ENCODE measurements around the gene ELL2. TPM values are rescaled to one million over a fixed set of nuclear protein-coding genes. Genes with fewer than 3 reads are reported as not detected.

Gene ELL2
- total and polyA plus RNA-seq, 9 of the 15 experiments (the other 6 are each of a cell fraction or from before 2014, with no cell fraction given): 4.3 to 18.3 (median 14.5) TPM

DNA sequence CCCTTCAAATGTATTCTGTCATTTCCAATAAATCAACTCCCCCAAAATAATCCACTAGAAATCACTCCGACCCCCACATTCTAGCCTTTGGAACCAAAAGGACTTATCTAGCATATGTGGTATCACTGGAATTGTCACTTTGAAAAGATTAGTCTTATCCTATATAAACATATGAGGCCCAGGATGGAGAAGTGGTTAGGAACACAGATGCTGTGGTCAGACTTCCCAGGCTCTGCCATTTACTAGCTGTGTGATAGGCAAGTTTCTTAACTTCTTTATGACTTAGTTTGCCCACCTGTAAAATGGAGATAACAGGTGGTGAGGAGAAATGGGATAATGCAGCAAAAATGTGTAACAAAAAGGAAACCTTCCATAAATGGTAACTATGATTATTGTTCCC lies 77.1 kb downstream of the ELL2 start (continued):
- TF ChIP-seq RBM25 (IDR thresholded peaks at IDR 0.05; ENCODE audit: low read depth, low read length, severe bottlenecking) (peak; percentile 92), SUPT5H (IDR thresholded peaks at IDR 0.05) (no peak), RFX7 (CRISPR knock-in tag; IDR thresholded peaks at IDR 0.05) (no peak), ZNF3 (CRISPR knock-in tag; IDR thresholded peaks at IDR 0.05) (no peak), SIN3A (IDR thresholded peaks at IDR 0.05; ENCODE audit: borderline replicate concordance in 2 of 2, control insufficient read depth in 1 of 2, low read depth in 2 of 2, low read length in 2 of 2) (no peak), ZNF717 (CRISPR knock-in tag; IDR thresholded peaks at IDR 0.05) (no peak), ZNF583 (CRISPR knock-in tag; IDR thresholded peaks at IDR 0.05) (no peak), PHF21A (IDR thresholded peaks at IDR 0.05; ENCODE audit: borderline replicate concordance, low read depth) (no peak), NFIC (IDR thresholded peaks at IDR 0.05) (peak; percentile 75), CEBPB (tag; IDR thresholded peaks at IDR 0.05) (no peak), POLR2AphosphoS2 (IDR thresholded peaks at IDR 0.05; ENCODE audit: low read length) (no peak), HDAC3 (IDR thresholded peaks at IDR 0.05; ENCODE audit: borderline replicate concordance, partially characterized antibody) (peak; percentile 63), ZNF354B (CRISPR knock-in tag; IDR thresholded peaks at IDR 0.05) (no peak), ZBTB7A (IDR thresholded peaks at IDR 0.05; ENCODE audit: borderline replicate concordance, control insufficient read depth, low read depth, low read length) (no peak), ZSCAN32 (CRISPR knock-in tag; IDR thresholded peaks at IDR 0.05) (no peak), MYC (IDR thresholded peaks at IDR 0.05; ENCODE audit: low read depth, low read length) (no peak), MYC (CRISPR knock-in tag; IDR thresholded peaks at IDR 0.05; ENCODE audit: borderline replicate concordance, low read depth) (no peak), GTF2A2 (tag; IDR thresholded peaks at IDR 0.05) (no peak)
- TF ChIP-seq, protein P1, sequence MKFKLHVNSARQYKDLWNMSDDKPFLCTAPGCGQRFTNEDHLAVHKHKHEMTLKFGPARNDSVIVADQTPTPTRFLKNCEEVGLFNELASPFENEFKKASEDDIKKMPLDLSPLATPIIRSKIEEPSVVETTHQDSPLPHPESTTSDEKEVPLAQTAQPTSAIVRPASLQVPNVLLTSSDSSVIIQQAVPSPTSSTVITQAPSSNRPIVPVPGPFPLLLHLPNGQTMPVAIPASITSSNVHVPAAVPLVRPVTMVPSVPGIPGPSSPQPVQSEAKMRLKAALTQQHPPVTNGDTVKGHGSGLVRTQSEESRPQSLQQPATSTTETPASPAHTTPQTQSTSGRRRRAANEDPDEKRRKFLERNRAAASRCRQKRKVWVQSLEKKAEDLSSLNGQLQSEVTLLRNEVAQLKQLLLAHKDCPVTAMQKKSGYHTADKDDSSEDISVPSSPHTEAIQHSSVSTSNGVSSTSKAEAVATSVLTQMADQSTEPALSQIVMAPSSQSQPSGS (CRISPR knock-in tag; IDR thresholded peaks at IDR 0.05): no peak
- TF ChIP-seq, protein P2, sequence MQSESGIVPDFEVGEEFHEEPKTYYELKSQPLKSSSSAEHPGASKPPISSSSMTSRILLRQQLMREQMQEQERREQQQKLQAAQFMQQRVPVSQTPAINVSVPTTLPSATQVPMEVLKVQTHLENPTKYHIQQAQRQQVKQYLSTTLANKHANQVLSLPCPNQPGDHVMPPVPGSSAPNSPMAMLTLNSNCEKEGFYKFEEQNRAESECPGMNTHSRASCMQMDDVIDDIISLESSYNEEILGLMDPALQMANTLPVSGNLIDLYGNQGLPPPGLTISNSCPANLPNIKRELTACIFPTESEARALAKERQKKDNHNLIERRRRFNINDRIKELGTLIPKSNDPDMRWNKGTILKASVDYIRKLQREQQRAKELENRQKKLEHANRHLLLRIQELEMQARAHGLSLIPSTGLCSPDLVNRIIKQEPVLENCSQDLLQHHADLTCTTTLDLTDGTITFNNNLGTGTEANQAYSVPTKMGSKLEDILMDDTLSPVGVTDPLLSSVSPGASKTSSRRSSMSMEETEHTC (IDR thresholded peaks at IDR 0.05): no peak
- TF ChIP-seq, protein P3, sequence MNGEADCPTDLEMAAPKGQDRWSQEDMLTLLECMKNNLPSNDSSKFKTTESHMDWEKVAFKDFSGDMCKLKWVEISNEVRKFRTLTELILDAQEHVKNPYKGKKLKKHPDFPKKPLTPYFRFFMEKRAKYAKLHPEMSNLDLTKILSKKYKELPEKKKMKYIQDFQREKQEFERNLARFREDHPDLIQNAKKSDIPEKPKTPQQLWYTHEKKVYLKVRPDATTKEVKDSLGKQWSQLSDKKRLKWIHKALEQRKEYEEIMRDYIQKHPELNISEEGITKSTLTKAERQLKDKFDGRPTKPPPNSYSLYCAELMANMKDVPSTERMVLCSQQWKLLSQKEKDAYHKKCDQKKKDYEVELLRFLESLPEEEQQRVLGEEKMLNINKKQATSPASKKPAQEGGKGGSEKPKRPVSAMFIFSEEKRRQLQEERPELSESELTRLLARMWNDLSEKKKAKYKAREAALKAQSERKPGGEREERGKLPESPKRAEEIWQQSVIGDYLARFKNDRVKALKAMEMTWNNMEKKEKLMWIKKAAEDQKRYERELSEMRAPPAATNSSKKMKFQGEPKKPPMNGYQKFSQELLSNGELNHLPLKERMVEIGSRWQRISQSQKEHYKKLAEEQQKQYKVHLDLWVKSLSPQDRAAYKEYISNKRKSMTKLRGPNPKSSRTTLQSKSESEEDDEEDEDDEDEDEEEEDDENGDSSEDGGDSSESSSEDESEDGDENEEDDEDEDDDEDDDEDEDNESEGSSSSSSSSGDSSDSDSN (IDR thresholded peaks at IDR 0.05; ENCODE audit: borderline replicate concordance in 1 of 2, low read depth in 2 of 2, low read length in 2 of 2): no peak
- TF ChIP-seq, protein P4, sequence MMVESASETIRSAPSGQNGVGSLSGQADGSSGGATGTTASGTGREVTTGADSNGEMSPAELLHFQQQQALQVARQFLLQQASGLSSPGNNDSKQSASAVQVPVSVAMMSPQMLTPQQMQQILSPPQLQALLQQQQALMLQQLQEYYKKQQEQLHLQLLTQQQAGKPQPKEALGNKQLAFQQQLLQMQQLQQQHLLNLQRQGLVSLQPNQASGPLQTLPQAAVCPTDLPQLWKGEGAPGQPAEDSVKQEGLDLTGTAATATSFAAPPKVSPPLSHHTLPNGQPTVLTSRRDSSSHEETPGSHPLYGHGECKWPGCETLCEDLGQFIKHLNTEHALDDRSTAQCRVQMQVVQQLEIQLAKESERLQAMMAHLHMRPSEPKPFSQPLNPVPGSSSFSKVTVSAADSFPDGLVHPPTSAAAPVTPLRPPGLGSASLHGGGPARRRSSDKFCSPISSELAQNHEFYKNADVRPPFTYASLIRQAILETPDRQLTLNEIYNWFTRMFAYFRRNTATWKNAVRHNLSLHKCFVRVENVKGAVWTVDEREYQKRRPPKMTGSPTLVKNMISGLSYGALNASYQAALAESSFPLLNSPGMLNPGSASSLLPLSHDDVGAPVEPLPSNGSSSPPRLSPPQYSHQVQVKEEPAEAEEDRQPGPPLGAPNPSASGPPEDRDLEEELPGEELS (CRISPR knock-in tag; IDR thresholded peaks at IDR 0.05; ENCODE audit: borderline replicate concordance): no peak

Measured in K562 (cell line).